Left ventricle myocardium inferior (tissue), 1 donor: Measurements from ENCODE around the gene MYL6. TPM values are rescaled to one million over a fixed set of nuclear protein-coding genes. Genes with fewer than 3 reads are reported as not detected.

Experiments used
- DNase-seq: peaks from one replicate; pipeline ENCODE4 v3.0.0-alpha.2; 2020
- H3K27ac ChIP-seq: fragments of 200-600 bp; replicated peaks from 2 replicates; pipeline ENCODE4 v1.8.0; 2021
- H3K27me3 ChIP-seq: fragments of 200-600 bp; 2 replicates; pipeline ENCODE4 v1.8.0; 2021; ENCODE audit warnings: low read depth
- H3K36me3 ChIP-seq: fragments of 200-600 bp; 2 replicates; pipeline ENCODE4 v1.8.0; 2021
- H3K4me1 ChIP-seq: fragments of 200-600 bp; 2 replicates; pipeline ENCODE4 v1.8.0; 2021
- H3K4me3 ChIP-seq: fragments of 200-600 bp; 2 replicates; pipeline ENCODE4 v1.8.0; 2021; ENCODE audit warnings: mild to moderate bottlenecking, moderate library complexity
- H3K9me3 ChIP-seq: fragments of 200-600 bp; replicated peaks from 2 replicates; pipeline ENCODE4 v1.8.0; 2021
- intact Hi-C: fragments of 100-400 bp; cut with micrococcal nuclease; formaldehyde crosslinking; loops from one replicate; pipeline ENCODE4 v1.11.0; 2022
- total RNA-seq: library from RNA; stranded (reverse); fragmentation: NEBNext Ultra II Directional; extraction: Animal tissue kit (Norgen Biotek cat#: 25700); gene quantifications from one replicate; pipeline ENCODE4 v1.2.1, GENCODE V29; 2021
- TF ChIP-seq, protein P1 (sequence below): fragments of 200-600 bp; IDR thresholded peaks from 2 replicates; pipeline ENCODE4 v1.8.0; 2021; ENCODE audit warnings: antibody characterized with exemption, mild to moderate bottlenecking, borderline replicate concordance
- donor health status: DM: no; HTN: yes; CAD: no; lungs with severe emphysema.

The MYL6 gene
- total RNA-seq, 1 donor from 2014 or later = 508 TPM

DNA sequence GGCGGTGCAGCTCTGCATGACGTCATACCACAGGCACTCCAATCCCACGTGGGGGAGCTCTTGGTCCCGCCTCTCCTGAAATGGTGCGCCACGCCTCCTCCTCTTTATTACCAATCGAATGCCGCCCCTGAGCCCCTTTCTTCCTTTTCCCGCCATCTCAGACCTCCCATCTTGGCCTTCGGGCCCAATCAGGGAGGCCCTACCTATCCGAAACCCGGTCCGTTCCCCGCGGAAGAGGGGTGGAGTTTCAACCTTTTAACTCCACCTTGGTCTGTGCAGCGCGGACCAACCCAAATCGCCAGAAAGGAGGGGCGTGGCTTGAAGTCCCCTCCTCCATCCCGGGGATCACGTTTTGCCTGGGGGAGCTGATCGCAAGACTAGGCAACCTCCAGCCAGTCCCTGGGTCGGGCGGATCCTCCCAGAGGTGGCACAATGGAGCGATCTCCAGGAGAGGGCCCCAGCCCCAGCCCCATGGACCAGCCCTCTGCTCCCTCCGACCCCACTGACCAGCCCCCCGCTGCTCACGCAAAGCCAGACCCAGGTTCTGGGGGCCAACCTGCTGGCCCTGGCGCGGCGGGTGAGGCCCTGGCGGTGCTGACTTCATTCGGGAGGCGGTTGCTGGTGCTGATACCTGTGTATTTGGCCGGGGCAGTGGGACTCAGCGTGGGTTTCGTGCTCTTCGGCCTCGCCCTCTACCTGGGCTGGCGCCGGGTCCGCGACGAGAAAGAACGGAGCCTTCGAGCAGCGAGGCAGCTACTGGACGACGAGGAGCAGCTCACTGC, 30.1 kb upstream of the MYL6 start, which contains the start of gene ESYT1:
TSS of gene ESYT1 (plus strand) at position 380 of the 782 bp plus-strand sequence. CDS start at position 433, 53 bp downstream.
- H3K36me3 ChIP-seq = peaks cover 30% of the 10 kb centered on the region
- peak within 1 kb of the TSS; percentile 89 for H3K4me3 ChIP-seq

DNA sequence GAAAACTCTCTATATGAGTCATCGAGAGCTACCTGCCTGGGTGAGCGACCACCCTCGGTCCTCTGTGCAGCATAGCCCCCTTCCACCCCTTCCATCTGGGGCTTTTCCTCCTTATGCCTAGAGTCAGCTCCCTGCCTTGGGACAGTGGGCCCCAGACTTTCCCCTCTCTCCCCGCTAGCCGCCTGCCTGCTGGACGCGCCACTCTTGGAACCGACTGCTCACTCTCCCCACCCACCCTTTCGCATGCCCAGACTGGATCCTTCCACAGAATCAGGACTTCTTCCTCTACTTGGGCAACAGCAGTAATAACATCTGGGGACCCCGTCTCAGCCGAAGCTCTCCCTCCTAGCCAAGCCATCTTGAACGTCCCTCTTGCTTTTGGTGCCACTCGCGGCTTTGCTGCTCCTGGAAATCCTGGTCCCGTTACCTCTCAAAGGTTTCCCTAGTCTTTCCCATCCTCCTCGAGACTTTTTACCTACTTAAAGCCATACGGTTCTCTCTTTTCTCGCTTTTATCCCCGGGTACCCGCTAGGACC, 29.4 kb upstream of the MYL6 start:
- H3K4me3 ChIP-seq = peak overlapping the region; percentile 89
- intact Hi-C loops = no loop called here
- peaks cover 36% of the 10 kb centered on the region for H3K36me3 ChIP-seq
- no peak for DNase-seq
- no peaks in the 10 kb centered on the region for H3K27me3 ChIP-seq
- H3K4me1 ChIP-seq = peaks cover 57% of the 10 kb centered on the region
- H3K27ac ChIP-seq = peak overlapping the region; percentile 91
- no peaks in the 10 kb centered on the region for H3K9me3 ChIP-seq
- TF ChIP-seq, protein P1, sequence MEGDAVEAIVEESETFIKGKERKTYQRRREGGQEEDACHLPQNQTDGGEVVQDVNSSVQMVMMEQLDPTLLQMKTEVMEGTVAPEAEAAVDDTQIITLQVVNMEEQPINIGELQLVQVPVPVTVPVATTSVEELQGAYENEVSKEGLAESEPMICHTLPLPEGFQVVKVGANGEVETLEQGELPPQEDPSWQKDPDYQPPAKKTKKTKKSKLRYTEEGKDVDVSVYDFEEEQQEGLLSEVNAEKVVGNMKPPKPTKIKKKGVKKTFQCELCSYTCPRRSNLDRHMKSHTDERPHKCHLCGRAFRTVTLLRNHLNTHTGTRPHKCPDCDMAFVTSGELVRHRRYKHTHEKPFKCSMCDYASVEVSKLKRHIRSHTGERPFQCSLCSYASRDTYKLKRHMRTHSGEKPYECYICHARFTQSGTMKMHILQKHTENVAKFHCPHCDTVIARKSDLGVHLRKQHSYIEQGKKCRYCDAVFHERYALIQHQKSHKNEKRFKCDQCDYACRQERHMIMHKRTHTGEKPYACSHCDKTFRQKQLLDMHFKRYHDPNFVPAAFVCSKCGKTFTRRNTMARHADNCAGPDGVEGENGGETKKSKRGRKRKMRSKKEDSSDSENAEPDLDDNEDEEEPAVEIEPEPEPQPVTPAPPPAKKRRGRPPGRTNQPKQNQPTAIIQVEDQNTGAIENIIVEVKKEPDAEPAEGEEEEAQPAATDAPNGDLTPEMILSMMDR = no peak

More for the DNA sequence above, 30.1 kb upstream of the MYL6 start, which contains the start of gene ESYT1:
- Histone ChIP-seq H3K27ac (peak within 1 kb of the TSS; percentile 91), H3K4me1 (peaks cover 63% of the 10 kb centered on the region), H3K9me3 (no peaks in the 10 kb centered on the region), H3K27me3 (no peaks in the 10 kb centered on the region)
- TF ChIP-seq, protein P1 = no peak
- intact Hi-C loops = no loop called here
- peak; percentile 98 for DNase-seq

DNA sequence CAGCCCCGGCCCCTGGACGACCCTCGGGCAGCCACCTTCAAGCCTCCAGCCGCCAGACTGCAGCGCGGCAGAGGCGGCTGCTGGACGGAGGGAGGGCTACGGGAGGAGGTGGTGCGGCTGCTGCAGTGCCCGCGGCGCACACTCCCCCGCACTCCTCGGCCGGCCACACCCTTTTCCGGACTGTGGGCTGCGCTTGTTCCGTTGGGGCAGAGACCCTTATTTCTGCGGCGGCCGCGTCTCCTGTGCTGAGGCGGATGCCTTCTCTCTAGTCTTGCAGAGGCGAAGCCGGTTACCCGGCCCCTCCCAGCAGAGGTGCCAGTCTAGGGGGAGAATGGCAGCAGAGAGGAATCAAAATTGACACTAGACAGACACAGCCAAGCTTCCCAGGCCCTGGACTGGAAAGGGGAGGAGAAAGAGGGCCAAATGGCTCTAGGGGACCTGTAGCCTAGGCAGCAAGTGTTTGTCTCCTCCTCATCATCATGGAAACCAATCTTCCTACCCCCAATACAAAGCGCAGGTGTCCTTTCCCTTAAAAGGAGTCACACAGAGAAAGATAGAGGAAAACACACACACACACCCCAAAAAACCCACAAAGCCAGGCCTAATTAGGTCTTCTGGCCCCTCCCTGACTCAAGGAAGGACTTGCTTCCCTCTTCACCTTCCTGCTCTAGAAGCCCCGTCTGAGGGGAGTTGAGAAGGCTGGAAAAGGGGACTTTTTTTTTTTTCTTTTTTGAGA, 28.8 kb upstream of the MYL6 start:
- H3K27me3 ChIP-seq = no peaks in the 10 kb centered on the region
- H3K9me3 ChIP-seq = no peaks in the 10 kb centered on the region
- peaks cover 43% of the 10 kb centered on the region for H3K36me3 ChIP-seq
- TF ChIP-seq, protein P1 = no peak
- peak overlapping the region; percentile 91 for H3K27ac ChIP-seq
- H3K4me3 ChIP-seq = peak overlapping the region; percentile 89
- DNase-seq = peak; percentile 65
- H3K4me1 ChIP-seq = peaks cover 53% of the 10 kb centered on the region
- intact Hi-C loops = no loop called here

DNA sequence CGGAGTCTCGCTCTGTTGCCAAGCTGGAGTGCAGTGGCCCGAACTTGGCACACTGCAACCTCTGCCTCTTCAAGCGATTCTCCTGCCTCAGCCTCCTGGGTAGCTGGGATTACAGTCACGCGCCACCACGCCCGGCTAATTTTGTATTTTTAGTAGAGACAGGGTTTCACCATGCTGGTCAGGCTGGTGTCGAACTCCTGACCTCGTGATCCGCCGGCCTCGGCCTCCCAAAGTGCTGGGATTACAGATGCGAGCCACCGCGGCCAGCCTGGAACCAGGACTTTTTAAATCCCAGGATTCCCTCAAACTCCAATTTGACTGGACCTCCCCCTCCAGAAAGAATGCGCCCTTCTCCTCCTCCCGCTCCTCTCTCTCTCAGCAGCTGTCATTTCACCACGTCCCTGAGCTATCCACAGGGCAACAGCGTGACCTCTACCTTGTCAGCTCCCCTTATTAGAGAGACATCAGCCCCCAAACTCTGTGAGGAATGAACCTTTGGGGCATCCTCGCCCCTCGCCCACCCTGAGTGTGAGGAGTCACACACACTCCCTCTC, 28.1 kb upstream of the MYL6 start:
- intact Hi-C loops = no loop called here
- TF ChIP-seq, protein P1 = no peak
- peak overlapping the region; percentile 89 for H3K4me3 ChIP-seq
- peak overlapping the region; percentile 91 for H3K27ac ChIP-seq
- no peak for DNase-seq
- no peaks in the 10 kb centered on the region for H3K27me3 ChIP-seq
- no peaks in the 10 kb centered on the region for H3K9me3 ChIP-seq
- H3K4me1 ChIP-seq = peaks cover 47% of the 10 kb centered on the region
- peaks cover 49% of the 10 kb centered on the region for H3K36me3 ChIP-seq

DNA sequence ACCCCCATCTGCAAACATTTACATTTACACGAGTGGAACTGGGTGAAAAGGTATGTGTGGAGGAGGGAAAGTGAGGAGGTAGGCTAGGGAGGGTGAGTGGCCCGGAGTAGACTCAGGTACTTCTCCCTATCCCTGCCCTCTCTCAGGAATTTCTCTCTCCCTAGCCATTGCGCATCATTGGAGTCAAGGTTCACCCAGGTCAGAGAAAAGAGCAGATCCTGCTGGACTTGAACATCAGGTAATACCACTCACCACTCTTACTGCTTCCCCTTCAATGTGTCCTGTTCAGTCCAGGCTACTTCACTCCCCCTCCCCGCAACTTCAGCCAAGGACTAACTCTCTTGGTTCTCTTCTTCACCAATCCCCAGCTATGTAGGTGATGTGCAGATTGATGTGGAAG, 27.3 kb upstream of the MYL6 start:
- no peaks in the 10 kb centered on the region for H3K27me3 ChIP-seq
- H3K4me1 ChIP-seq = peaks cover 38% of the 10 kb centered on the region
- H3K9me3 ChIP-seq = no peaks in the 10 kb centered on the region
- H3K4me3 ChIP-seq = no peak overlapping the region
- intact Hi-C loops = no loop called here
- H3K36me3 ChIP-seq = peaks cover 58% of the 10 kb centered on the region
- TF ChIP-seq, protein P1 = no peak
- H3K27ac ChIP-seq = no peak overlapping the region
- DNase-seq = no peak
